KOPT-K1 (cell line): ENCODE data around the gene PEAK3.

Experiments
- H3K27ac ChIP-seq: fragments of 200-600 bp; sonication (generic); 2 replicates; pipeline ENCODE4 v1.5.1; 2016; ENCODE audit warnings: antibody characterized with exemption, mild to moderate bottlenecking, low read depth, low read length; ENCODE audit not compliant: poor library complexity, severe bottlenecking
- H3K36me3 ChIP-seq: fragments of 200-600 bp; sonication (generic); 2 replicates; pipeline ENCODE4 v1.5.1; 2017; ENCODE audit warnings: antibody characterized with exemption, mild to moderate bottlenecking, low read length, moderate library complexity; ENCODE audit not compliant: insufficient read depth
- H3K9me3 ChIP-seq: fragments of 200-600 bp; sonication (generic); 2 replicates; pipeline ENCODE4 v1.5.1; 2017; ENCODE audit warnings: antibody characterized with exemption, low read length, mild to moderate bottlenecking; ENCODE audit not compliant: insufficient read depth, poor library complexity, severe bottlenecking

PEAK3 gene

GRCh38 chr19:2282062-2282861, at the start of gene PEAK3:
PEAK3 (minus strand) TSS chr19:2282175; CDS start chr19:2280931, 1,244 bp downstream.
- Histone ChIP-seq H3K9me3 (no peaks in the 10 kb centered on the region), H3K36me3 (no peaks in the 10 kb centered on the region), H3K27ac (no peak within 1 kb of the TSS)

DNA sequence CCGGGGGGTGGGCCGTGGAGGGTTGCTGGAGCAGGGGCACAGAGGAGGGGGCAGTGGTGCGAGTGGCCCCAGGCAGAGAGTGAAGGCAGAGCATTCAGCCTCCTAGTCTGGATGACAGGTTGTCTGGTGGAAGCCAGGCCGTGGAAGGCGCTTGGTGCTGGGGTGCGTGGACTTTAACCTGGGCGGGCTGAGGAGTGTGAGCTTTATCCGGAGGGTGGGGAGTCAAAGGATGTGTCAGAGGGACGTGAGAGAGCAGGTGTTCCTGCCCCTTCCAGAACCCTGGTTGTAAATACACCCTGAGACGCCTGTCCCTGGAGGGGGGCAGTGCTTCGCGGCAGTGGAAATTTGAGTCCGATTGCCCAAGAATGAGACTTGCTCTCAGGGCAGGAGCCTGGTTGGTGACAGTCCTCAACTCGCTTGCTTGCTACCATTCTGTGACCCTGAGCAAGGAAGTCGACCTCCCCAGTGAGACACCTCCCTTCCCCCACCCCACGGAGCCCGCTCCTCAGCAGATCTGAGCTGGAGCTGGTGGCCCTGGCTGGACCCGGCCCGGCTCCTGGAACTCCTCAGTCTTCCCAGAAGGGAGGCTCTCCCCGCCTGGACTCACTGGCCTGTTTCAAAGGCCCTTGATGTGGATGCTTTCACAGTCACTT, 48.8 kb upstream of the PEAK3 start:
- no peaks in the 10 kb centered on the region for H3K9me3 ChIP-seq
- H3K36me3 ChIP-seq: peaks cover 18% of the 10 kb centered on the region
- no peak overlapping the region for H3K27ac ChIP-seq

DNA sequence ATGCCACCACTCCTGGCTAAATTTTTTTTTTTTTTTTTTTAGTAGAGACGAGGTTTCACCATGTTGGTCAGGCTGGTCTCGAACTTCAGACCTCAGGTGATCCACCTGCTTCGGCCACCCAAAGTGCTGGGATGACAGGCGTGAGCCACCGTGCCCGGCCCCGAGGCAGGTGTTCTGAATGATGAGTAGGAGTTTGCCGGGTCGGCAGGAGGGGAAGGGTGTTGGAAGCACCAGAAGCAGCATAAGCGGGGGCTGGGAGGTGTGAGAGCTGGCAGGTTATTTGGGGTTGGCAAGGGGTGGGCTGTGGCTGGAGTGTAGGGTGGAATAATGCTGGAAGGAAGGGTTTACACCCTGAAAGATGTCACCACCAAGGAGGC, 48.3 kb upstream of the PEAK3 start:
- H3K9me3 ChIP-seq: no peaks in the 10 kb centered on the region
- H3K36me3 ChIP-seq: peaks cover 23% of the 10 kb centered on the region
- H3K27ac ChIP-seq: no peak overlapping the region

GRCh38 chr19:2329501-2329916, 47.5 kb upstream of the PEAK3 start:
- Histone ChIP-seq H3K9me3 (no peaks in the 10 kb centered on the region), H3K27ac (peak overlapping the region; percentile 94), H3K36me3 (peaks cover 27% of the 10 kb centered on the region)

DNA sequence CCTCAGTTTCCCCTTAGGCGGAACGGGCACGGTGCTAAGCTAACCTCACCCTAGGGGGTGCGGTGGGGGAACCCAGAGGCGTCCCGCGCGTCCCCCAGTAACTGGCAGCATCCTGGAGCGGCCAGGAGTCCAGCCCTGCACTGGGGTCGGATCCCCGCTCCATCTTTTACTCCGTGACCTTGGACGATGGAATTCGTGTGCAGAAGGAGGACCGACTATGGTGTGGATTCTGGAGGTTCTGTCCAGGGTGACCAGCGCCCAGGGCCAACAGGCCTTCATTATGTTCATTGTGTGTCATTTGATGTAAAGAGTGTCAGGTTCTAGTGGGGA, 47.1 kb upstream of the PEAK3 start:
- Histone ChIP-seq H3K9me3 (no peaks in the 10 kb centered on the region), H3K36me3 (peaks cover 29% of the 10 kb centered on the region), H3K27ac (peak overlapping the region; percentile 94)

- peaks cover 35% of the 10 kb centered on the region for H3K36me3 ChIP-seq
- peak within 1 kb of the TSS; percentile 94 for H3K27ac ChIP-seq
- no peaks in the 10 kb centered on the region for H3K9me3 ChIP-seq
Observed at GRCh38 chr19:2328401-2329148, 46.6 kb upstream of the PEAK3 start, which contains the start of the genes LSM7 and SPPL2B. LSM7 (minus strand) TSS chr19:2328586; CDS start chr19:2328566, 20 bp downstream. SPPL2B (plus strand) TSS chr19:2328684; CDS start chr19:2328710, 26 bp downstream.

DNA sequence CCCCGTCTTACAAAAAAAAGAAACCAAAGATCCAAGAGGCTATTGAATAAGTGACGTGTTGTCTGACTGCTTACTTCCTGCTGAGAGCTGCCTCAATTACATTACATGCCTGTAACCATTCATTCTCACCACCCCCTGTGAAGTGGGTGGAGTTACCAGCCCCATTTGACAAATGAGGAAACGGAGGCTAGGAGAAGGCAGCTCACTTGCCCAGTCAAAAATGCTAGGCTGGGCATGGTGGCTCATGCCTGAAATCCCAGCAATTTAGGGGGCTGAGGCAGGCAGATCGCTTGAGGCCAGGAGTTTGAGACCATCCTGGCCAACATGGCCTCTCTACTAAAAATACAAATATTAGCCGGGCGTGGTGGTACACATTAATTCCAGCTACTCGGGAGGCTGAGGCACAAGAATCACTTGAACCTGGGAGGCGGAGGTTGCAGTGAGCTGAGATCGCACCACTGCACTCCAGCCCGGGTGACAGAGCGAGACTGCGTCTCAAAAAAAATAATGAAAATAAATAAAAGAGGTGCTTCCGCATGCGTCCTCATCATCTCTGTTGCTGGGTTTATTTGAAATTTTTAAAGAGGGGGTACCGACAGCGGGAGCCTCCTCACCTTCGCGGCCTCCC, 45.9 kb upstream of the PEAK3 start:
- H3K36me3 ChIP-seq: peaks cover 40% of the 10 kb centered on the region
- peak overlapping the region; percentile 94 for H3K27ac ChIP-seq
- H3K9me3 ChIP-seq: no peaks in the 10 kb centered on the region

GRCh38 chr19:2326699-2327360, 44.9 kb upstream of the PEAK3 start:
- H3K9me3 ChIP-seq: no peaks in the 10 kb centered on the region
- H3K27ac ChIP-seq: peak overlapping the region; percentile 94
- peaks cover 48% of the 10 kb centered on the region for H3K36me3 ChIP-seq

- Histone ChIP-seq H3K36me3 (peaks cover 61% of the 10 kb centered on the region), H3K27ac (no peak overlapping the region), H3K9me3 (no peaks in the 10 kb centered on the region)
Observed at GRCh38 chr19:2325281-2326046, 43.5 kb upstream of the PEAK3 start.

- Histone ChIP-seq H3K36me3 (peaks cover 61% of the 10 kb centered on the region), H3K27ac (no peak overlapping the region), H3K9me3 (no peaks in the 10 kb centered on the region)
Observed at GRCh38 chr19:2324220-2324948, 42.4 kb upstream of the PEAK3 start.

DNA sequence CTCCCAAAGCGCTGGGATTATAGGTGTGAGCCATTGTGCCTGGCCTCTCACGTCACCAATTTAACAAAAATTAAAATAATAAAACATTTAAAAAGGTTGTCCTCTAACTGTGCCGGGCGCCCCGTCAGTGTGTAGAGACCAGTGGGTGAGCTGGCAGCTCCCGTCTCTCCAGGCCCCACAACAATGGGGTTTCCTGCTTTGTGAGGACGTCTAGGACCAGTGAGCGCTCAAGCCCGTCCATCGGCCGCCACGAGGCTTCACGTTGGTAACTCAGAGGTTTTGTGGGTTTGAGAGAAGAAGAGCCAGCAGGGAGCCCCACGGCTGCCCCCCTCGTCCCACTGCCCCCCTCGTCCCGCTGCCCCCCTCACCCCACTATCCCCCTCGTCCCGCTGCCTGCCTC, 41.7 kb upstream of the PEAK3 start:
- H3K27ac ChIP-seq: no peak overlapping the region
- peaks cover 61% of the 10 kb centered on the region for H3K36me3 ChIP-seq
- no peaks in the 10 kb centered on the region for H3K9me3 ChIP-seq

GRCh38 chr19:2321565-2322283, 39.7 kb upstream of the PEAK3 start:
- Histone ChIP-seq H3K27ac (no peak overlapping the region), H3K9me3 (no peaks in the 10 kb centered on the region), H3K36me3 (peaks cover 58% of the 10 kb centered on the region)

DNA sequence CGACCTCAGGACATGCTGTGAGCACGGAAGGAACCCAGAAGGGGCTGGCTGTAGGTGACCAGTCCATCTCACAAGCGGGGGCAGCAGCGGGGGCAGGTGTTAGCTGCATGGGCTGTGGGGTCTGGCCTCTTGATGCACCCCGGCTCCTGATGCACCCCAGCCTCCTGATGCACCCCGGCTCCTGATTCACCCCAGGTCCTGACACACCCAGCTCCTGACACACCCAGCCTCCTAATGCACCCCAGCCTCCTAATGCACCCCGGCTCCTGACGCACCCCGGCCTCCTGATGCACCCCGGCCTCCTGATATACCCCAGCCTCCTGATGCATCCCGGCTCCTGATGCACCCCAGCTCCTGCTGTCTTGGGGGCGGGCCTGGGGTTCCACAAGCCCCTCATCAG, 39.0 kb upstream of the PEAK3 start:
- no peak overlapping the region for H3K27ac ChIP-seq
- no peaks in the 10 kb centered on the region for H3K9me3 ChIP-seq
- H3K36me3 ChIP-seq: peaks cover 50% of the 10 kb centered on the region
